Skeletal muscle cell (primary cell): ENCODE measurements around the gene CCNY.
A peak's percentile ranks its signal among the peaks of the same experiment; 100 is the strongest.
"Not testable (repeated sequence)": the region's sequence is repeated elsewhere in the genome, so short reads cannot be mapped to it uniquely, and the experiment has no call there.

Experiments used
- DNase-seq: peaks from one replicate; pipeline ENCODE4 v3.0.0-alpha.2; 2010; ENCODE audit warnings: low read depth
- H3K4me3 ChIP-seq: 2 replicates; pipeline ENCODE4 v1.5.1; 2011; ENCODE audit warnings: low read depth, mild to moderate bottlenecking, control low read depth, low read length, moderate library complexity

CCNY gene

DNA sequence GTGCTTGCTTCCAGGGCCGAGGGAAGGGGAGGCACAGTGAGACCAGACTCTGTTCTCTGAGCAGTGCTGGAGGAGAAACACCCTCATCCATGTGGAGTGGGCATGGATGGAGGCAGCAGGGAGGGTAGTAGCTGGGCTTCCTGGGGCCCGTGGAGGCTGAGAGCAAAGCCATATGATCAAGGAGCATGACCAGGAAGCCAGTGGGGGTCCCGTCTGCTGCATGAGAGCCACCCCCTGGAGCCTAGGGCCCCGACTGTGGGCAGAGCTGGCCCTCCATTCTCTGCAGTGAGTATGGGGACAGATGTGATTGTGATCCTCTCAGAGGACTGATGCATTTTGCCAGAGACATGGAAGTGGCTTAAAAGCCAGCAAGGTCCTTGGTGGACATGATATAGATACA is 61.6 kb downstream of the CCNY start:
- H3K4me3 ChIP-seq = no peak overlapping the region
- no peak for DNase-seq

DNA sequence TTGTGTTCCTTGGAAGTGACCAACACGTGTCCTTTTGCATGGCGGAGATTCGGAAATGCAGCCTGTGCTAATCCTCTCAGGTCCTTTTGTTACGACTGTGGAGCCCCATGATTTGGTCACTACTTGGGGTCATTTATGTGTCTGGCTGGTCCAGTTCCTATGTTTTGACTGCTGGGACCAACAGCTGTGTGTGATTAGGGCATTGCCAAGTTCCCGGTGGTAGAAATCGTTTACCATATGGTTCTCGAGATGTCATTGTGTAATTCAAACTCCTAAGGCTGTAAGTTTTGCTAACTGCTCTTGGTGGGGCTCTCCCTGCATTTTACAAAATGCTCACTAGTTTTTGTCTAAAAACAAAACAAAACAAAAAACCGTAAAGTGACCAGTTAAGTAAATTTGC is 62.0 kb downstream of the CCNY start:
- no peak for DNase-seq
- H3K4me3 ChIP-seq = no peak overlapping the region

DNA sequence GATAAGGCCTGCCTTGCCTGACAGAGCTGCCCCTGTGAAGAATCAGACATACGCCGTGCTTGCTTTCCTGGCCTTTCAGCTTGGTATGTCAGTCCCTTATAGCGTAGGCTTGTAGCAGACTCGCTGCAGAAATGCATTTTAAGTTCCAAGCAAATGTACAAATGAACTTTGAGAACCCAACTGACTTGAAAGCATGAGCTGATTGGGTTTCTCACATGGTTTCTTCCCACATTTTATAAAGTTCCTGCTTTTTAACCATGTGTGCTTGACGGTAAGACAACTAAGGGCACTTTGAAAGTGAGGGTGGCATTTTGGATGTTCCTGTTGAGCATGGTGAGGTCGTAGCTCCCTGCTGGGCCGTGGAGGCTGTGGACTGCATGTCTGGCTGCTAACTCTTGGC is 62.6 kb downstream of the CCNY start:
- no peak for DNase-seq
- H3K4me3 ChIP-seq = no peak overlapping the region

DNA sequence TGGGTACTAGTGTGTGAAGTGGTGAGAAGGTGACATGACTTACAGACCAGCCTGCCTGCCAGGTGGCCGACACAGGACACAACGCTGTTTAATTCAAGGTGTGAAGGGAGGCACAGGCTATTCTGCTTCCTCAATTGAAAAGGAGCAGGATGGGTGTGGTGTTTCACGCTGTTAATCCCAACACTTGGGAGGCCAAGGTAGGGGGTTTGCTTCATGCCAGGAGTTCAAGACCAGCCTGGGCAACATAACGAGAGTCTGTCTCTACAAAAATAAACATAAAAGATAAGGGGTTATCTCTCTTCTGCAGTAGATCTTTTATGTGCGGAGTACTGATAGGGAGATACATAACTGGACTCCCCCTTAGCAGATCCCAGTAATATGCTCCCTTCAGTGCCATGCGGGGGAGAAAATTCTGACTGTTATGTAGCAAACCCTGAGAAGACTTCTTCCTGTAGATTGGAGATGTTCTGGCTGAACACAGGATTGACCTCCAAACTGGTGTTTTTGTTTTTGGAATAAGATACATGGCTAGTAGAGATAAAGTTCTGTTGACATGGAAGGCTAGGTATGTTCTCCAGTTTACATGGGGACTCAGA is 63.2 kb downstream of the CCNY start:
- DNase-seq = no peak

DNA sequence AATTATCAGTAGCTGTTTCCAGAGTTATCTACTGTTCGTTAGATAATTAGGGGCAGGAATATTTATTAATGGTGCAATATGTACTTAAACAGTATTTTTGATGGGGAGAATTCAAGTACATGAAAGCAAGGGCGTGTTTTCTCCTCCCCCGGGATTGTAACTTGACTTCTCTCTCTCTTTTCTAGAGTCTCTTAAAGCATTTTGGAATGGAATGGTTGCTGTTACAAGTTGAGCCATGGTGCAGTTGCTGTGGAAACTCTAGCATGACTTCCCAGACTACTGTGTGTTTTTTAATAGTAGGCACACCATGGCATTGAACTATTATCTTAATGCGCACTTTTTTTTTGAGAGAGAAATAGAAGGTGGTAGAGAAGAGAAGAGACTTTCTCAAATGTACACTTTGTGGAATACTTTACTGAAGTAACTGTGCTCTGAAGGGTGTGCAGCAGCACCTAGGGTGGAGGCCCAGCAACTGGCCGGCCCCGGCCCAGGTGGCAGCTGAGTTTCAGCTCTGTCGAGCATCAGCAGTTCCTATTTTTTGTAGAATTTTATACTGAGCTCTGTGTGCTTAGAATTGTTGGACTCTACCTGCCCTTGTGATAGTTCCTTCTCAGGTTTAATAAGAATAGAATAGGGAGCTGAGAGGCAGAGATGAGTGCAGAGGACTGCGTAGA is 64.4 kb downstream of the CCNY start:
- H3K4me3 ChIP-seq = no peak overlapping the region
- no peak for DNase-seq

More for the DNA sequence above, 63.2 kb downstream of the CCNY start:
- H3K4me3 ChIP-seq = no peak overlapping the region

DNA sequence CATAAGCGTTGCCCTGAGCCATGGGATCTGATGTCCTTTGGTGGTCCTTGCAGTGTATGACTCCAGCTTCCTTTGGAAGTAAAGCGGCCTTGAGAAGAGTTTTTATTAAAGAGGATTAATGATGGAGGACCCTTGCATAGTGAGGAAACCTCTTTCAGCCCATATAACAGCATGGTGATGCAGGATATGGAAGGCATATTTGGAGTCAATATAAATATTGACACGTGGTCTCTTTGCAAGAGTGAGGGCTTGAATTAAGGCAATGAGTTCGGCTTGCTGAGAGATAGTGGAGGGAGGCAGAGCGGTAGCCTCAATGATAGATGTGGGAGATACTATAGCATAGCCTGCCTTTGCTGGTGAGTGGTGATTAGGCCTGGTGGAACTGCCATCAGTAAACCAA is 67.2 kb downstream of the CCNY start:
- DNase-seq, H3K4me3 ChIP-seq: not testable (repeated sequence)

DNA sequence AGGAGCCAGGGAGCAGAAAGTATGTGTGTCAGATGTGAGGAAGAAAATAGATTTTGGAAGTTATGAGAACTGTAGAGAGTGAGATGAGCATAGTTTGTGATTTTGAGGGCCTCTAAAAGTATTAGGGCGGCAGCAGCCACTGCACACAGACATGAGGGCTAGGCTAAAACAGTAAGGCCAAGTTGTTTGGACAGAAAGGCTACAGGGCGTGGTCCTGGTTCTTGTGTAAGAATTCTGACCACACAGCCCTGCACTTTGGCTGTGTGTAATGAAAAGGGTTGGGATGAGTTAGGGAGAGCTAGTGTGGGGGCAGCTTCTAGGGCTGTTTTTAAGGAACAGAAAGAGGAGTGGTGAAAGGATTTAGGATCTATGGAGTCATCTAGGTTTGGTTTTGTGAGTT is 67.8 kb downstream of the CCNY start:
- not testable (repeated sequence) for H3K4me3 ChIP-seq, DNase-seq

DNA sequence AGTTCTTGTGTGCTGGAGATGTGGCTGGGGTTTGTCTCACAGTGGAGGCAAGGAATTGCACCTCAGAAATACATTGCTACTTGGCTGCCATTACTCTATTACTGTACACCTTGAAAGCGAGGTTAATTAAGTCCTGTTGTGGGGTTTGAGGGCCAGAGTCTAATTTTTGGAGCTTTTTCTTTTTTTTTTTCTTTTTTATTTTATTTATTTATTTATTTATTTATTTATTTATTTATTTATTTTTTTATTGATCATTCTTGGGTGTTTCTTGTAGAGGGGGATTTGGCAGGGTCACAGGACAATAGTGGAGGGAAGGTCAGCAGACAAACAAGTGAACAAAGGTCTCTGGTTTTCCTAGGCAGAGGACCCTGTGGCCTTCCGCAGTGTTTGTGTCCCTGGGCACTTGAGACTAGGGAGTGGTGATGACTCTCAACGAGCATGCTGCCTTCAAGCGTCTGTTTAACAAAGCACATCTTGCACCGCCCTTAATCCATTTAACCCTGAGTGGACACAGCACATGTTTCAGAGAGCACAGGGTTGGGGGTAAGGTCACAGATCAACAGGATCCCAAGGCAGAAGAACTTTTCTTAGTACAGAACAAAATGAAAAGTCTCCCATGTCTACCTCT is 69.8 kb downstream of the CCNY start:
- not testable (repeated sequence) for H3K4me3 ChIP-seq, DNase-seq

DNA sequence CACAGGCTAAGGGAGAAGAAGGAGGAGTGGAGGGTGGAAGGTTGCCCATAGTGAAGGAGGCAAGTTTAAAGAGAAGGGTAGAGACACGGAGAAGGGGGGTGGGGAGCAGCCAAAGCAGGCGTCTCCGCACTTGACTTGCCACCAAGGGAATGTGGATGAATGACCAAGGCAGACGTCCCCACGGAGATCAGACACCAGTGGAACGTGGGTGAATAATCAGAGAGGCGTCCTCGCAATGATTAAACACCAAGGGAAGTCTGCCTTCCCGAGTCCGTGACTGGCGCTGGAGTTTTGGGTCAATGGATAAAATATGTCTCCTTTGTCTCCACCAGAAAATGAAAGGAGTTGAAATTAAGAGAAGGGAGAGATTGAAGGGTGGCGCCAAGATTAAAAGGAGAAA is 71.4 kb downstream of the CCNY start:
- not testable (repeated sequence) for H3K4me3 ChIP-seq, DNase-seq

DNA sequence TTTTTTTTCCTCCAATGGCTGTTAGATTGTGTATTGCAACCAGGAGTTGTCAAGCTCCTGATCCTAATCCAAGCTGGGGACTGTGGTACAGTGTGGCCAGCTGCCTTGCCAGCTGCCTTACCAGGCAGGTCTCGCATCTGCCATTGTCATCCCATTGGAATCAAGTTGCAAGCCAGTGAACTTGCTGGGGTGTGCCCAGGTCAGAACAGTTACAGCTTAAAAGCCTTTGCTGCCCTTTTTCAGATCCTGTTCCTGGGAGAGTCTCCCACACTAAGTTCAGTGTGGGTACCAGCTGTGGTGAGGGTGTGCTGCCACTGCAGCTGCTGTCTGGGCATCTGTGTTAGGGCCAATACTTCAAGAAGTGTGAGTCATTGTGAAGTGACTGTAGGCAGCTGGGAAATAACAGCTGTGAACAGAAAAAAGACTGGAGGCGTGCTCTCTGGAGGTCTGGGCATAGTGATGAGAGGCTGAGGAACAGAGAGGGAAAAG is 72.8 kb downstream of the CCNY start:
- no peak overlapping the region for H3K4me3 ChIP-seq
- DNase-seq = peak; percentile 84

DNA sequence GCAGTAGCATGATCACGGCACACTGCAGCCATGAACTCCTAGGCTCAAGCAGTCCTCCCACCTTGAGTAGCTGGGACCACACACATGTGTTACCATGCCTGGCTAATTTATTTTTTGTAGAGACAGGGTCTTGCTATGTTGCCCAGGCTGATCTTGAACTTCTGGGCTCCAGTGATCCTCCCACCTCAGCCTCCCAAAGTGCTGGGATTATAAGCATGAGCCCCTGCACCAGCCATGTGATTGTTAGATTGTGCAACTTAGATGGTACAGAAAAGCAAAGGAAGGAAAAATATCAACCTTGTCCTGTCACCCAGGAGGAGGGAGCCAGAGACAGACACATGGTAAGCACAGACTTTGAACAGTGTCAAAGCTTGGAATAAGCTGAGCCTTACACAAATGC is 73.5 kb downstream of the CCNY start:
- DNase-seq = no peak
- no peak overlapping the region for H3K4me3 ChIP-seq

DNA sequence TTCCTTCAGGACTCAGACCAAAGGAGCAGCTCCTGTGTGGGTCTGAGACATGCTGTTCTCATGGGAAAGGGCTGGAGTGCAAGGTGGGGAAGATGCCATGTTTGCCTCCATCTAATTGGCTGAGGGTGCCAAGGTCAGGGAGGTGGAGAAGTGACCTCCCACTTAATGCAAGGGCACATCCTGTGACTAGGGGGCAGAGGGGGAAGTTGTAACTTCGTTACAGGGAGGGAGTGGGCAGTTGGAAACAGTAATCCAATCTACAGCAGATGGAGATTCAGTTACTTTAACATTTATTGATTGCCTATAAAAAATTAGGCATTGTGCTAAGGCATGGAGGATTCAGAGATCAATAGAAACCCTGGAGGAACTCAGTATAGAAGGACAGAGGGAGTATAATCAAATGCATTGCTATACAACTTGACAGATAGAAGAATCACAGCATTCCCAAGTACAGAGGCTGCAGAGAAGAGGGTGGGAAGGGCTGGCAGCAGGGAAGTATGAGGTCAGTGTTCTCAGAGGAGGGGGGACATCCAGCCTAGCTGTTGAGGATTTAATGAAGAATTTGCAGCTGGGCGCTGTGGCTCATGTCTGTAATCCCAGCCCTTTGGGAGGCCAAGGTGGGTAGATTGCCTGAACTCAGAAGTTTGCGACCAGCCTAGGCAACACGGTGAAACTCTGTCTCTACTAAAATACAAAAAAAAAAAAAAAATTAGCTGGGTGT is 75.9 kb downstream of the CCNY start:
- H3K4me3 ChIP-seq = no peak overlapping the region
- DNase-seq = no peak

DNA sequence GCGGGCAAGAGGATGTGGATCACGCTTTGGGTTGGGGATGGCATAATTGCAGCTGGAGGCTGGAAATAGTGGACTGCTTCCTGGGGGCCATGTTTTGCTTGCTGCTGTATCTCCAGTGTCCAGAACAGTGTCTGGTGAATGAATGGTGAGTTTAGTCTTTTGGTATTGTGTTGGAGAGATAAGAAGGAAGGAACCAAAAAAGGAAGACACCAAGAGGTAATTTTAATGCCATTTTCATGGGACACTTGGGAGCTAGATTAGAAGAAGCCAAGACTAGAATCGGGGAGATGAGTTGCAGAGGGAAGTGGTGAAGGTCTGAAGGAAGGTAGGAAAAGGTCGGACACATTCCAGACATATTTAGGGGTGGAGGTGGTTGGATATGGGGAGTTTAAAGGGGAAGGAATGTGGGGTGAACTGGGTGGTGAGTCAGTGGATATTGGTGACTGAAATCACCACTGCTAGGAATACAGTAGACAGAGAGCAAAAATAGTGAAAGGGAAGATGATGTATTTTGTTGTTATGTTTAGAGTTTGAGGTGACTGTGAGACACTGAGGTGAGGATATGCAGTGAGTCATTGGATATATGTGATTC is 76.7 kb downstream of the CCNY start:
- DNase-seq = no peak
- H3K4me3 ChIP-seq = peak overlapping the region; percentile 34

DNA sequence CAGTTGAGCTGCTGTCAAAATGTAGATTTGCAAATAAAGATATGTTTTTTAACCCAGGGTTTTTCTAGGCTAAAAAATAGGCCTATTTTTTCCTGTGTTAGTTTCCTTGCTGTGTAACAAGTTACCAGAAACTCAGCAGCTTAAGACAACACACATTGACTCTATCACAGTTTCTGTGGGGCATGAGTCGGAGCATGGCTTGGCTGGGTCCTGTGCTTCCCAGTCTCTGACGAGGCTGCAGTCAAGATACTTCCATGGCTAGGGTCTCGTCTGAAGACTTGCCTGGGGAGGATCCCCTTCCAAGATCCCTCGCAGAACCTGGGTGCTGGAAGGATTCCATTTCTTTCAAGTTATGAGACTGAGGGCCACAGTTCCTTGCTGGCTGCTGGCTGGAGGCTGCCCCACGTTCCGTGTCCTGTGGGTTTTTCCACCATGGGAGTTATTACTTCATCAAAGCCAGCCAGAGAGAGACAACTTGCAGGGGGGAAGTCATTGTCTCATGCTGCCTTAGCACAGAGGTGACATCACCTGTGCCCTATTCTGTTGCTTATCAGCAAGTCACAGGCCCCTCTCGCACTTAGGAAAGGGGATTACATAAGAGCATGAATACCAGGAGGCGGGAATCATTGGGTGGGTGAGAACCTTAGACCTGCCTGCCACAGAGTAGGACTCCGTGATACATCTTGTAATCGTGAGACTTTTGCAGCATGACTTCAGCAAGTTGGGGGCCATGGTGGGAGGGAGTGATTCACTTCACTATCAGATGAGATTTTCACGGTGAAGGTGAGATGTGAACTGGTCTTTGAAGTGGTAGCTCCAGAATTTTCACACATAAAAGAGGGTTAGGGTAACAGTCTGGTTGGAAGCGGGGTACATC is 77.9 kb downstream of the CCNY start:
- DNase-seq = no peak
- peak overlapping the region; percentile 34 for H3K4me3 ChIP-seq

DNA sequence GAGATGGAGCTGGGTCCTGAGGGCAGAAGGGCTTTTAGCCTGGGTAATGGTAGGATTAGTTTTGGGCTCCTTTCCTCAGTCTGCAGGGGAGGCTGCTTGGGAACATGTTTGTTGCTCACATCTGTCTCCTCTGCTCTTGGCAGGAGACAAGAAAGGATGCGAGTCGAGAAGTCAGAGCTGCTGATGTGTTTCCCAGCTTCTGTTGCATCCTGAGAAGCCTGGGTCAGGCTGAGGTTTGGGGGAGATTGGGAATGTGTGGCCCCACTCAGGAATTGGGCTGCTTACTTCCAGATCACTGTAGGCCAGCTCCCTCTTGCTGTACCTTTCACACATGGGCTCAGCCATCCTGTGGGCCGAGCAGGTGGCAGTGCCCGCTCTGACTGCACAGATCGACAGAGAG is 79.2 kb downstream of the CCNY start:
- DNase-seq = no peak
- no peak overlapping the region for H3K4me3 ChIP-seq

DNA sequence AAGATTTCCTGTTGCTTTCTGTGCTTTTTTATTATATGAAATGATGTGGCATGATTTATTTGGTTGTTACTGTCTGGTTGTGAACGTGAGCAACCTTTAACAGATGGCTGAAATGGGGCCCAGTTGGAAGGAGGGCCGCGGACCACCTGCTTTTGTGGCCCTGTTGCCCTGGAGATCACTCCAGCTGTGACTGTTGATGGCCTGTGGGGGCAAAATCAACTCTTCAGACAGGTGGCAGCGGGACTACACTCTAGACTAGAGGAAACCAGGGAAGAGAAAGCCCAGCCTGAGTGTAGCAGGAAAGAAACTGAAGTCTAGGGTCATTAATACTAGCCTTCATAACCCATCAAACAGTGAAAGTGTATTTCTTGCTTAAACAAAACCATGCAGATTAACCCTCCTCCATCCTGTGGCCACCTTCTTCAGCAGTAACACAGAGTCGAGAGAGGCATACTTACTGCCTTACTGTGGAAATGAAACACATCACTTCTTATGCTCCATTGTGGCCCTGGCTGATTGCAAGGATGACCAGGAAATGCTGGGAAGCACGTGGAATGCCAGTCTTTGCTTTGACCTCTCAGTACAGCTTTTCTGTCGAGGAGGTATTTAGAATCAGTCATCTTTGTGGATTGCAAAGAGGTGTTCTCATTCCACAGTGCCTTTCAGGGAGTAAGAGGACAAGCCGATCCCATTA is 80.5 kb downstream of the CCNY start:
- DNase-seq = no peak
- no peak overlapping the region for H3K4me3 ChIP-seq

DNA sequence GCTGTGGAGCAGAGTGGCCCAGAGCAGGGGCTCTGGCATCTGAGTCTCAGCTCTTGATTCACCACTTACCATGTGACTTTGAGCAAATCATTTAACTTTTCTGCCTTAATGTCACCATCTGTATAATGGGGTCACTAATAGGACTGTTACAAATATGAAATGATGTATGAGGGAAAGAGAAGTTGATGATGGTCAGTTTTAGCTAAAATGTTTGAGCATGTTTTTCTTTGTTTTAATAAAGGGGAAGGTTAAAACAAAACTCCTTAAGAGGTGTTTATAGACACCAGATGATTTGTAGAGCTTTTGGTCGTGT is 81.0 kb downstream of the CCNY start:
- no peak overlapping the region for H3K4me3 ChIP-seq

DNA sequence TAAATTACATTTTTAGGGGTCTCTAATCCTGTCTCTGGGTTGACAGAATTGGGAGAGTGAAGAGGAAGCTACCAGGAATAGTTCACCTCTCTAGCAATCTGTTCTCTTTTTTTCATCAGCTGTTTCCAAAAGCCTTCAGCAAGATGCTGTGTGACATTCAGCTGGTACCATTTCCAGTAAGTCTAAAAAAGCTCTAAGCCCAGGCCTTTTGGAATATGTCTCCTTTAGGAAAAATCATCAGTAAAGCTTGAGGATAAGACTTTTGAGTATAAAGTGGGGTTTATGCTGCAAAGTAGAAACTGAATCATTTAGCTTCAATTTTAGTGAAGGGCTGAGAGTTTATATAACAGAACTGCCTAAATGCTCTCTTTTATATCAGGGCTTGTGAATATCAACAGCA is 81.5 kb downstream of the CCNY start:
- no peak for DNase-seq
- H3K4me3 ChIP-seq = no peak overlapping the region

More for the DNA sequence above, 81.0 kb downstream of the CCNY start:
- DNase-seq = no peak

DNA sequence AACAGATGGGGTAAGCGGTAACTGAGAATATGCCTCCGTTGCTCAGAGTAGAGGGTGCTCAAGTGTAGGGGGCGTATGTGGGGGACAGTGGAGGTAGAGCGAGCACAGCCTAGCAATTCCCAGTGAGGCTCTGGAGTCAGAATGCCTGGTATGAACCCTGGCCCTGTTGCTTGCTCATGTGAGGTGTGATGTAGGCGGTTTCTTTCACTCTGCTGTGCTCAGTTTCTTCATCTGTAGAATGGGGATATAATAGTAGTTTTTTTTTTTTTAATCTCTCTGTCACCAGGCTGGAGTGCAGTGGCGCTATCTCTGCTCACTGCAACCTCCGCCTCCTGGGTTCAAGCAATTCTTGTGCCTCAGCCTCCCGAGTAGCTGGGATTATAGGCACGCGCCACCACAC is 82.3 kb downstream of the CCNY start:
- H3K4me3 ChIP-seq, DNase-seq: not testable (repeated sequence)
